ENCODE data around the gene WIPF3. TPM values are rescaled to one million over a fixed set of nuclear protein-coding genes. Genes with fewer than 3 reads are reported as not detected.

Gene WIPF3
- total RNA-seq, 6 donors from 2014 or later = 0.34 to 1.3 (median 0.96) TPM; not detected in 2

GRCh38 chr7:29896685-29897411 is 90.5 kb downstream of the WIPF3 start:
- 93 to 97% methylated on average over 2 of the region's 2 CpGs for WGBS, 2 donors

GRCh38 chr7:29898301-29898700 is 92.0 kb downstream of the WIPF3 start:
- ATAC-seq (ENCODE audit: low FRiP score in 2 of 2) = no peak
- no peaks in the 10 kb centered on the region for H3K36me3 ChIP-seq
- H3K27me3 ChIP-seq = no peaks in the 10 kb centered on the region
- no peak for DNase-seq
- no peak overlapping the region for H3K27ac ChIP-seq
- H3K9me3 ChIP-seq = no peaks in the 10 kb centered on the region
- WGBS, 2 donors = 66 to 69% methylated on average over 5 of the region's 5 CpGs
- no peak overlapping the region for H3K4me3 ChIP-seq
- no peaks in the 10 kb centered on the region for H3K4me1 ChIP-seq
- no peak for TF ChIP-seq POLR2AphosphoS5 (IDR thresholded peaks at IDR 0.05)
- TF ChIP-seq CTCF (IDR thresholded peaks at IDR 0.05) = no peak
- no peak for TF ChIP-seq POLR2A (IDR thresholded peaks at IDR 0.05)
- no peak for TF ChIP-seq EP300 (IDR thresholded peaks at IDR 0.05)

More at GRCh38 chr7:29896685-29897411, 90.5 kb downstream of the WIPF3 start:
- no peak overlapping the region for H3K4me3 ChIP-seq
- TF ChIP-seq POLR2AphosphoS5 (IDR thresholded peaks at IDR 0.05) = no peak
- no peaks in the 10 kb centered on the region for H3K4me1 ChIP-seq
- no peaks in the 10 kb centered on the region for H3K27me3 ChIP-seq
- H3K9me3 ChIP-seq = no peaks in the 10 kb centered on the region
- DNase-seq (no peak), ATAC-seq (ENCODE audit: low FRiP score in 2 of 2) (no peak)
- H3K36me3 ChIP-seq = no peaks in the 10 kb centered on the region
- no peak overlapping the region for H3K27ac ChIP-seq

- TF ChIP-seq EP300 (IDR thresholded peaks at IDR 0.05) (no peak), POLR2AphosphoS5 (IDR thresholded peaks at IDR 0.05) (no peak), CTCF (IDR thresholded peaks at IDR 0.05) (no peak), POLR2A (IDR thresholded peaks at IDR 0.05) (no peak)
- no peaks in the 10 kb centered on the region for H3K36me3 ChIP-seq
- H3K27ac ChIP-seq = no peak overlapping the region
- H3K4me1 ChIP-seq = no peaks in the 10 kb centered on the region
- no peak overlapping the region for H3K4me3 ChIP-seq
- WGBS, 2 donors = 31% methylated on average over 1 of the region's 1 CpG; no CpG with 5 or more reads in 1 of the 2 donors
- H3K9me3 ChIP-seq = peaks cover 0 to 4% (median 1%) of the 10 kb centered on the region in 4 donors
- ATAC-seq (ENCODE audit: low FRiP score in 2 of 2) (no peak), DNase-seq (no peak)
- H3K27me3 ChIP-seq = no peaks in the 10 kb centered on the region
These were observed 94.4 kb downstream of the WIPF3 start for GRCh38 chr7:29900745-29901144.

GRCh38 chr7:29906200-29907022 is 100.1 kb downstream of the WIPF3 start:
- no peak for TF ChIP-seq POLR2AphosphoS5 (IDR thresholded peaks at IDR 0.05)
- TF ChIP-seq POLR2A (IDR thresholded peaks at IDR 0.05) = no peak
- no peak for TF ChIP-seq CTCF (IDR thresholded peaks at IDR 0.05)
- TF ChIP-seq EP300 (IDR thresholded peaks at IDR 0.05) = no peak
- no peaks in the 10 kb centered on the region for H3K4me1 ChIP-seq
- ATAC-seq (ENCODE audit: low FRiP score in 2 of 2) (no peak), DNase-seq (no peak)
- no peak overlapping the region for H3K4me3 ChIP-seq
- WGBS, 2 donors = 75 to 81% methylated on average over 3 of the region's 3 CpGs
- H3K9me3 ChIP-seq = peaks cover 11 to 21% (median 17%) of the 10 kb centered on the region in 4 donors
- no peaks in the 10 kb centered on the region for H3K27me3 ChIP-seq
- no peaks in the 10 kb centered on the region for H3K36me3 ChIP-seq
- no peak overlapping the region for H3K27ac ChIP-seq

- no peaks in the 10 kb centered on the region for H3K4me1 ChIP-seq
- no peak overlapping the region for H3K4me3 ChIP-seq
- H3K9me3 ChIP-seq = no peaks in the 10 kb centered on the region
- ATAC-seq (ENCODE audit: low FRiP score in 2 of 2) (no peak), DNase-seq (no peak)
- WGBS, 2 donors = 77 to 81% methylated on average over 4 of the region's 4 CpGs
- no peak for TF ChIP-seq POLR2A (IDR thresholded peaks at IDR 0.05)
- no peak for TF ChIP-seq POLR2AphosphoS5 (IDR thresholded peaks at IDR 0.05)
- TF ChIP-seq EP300 (IDR thresholded peaks at IDR 0.05) = no peak
- no peaks in the 10 kb centered on the region for H3K27me3 ChIP-seq
- no peaks in the 10 kb centered on the region for H3K36me3 ChIP-seq
- H3K27ac ChIP-seq = no peak overlapping the region
These were observed 107.9 kb downstream of the WIPF3 start for GRCh38 chr7:29914180-29914579.

All from upper lobe of left lung (tissue), 6 donors.